OCI-LY1 (cell line): Measurements from ENCODE around the gene MTIF2.

Experiments used
- EZH2 ChIP-seq: fragments of 200-600 bp; sonication (generic), shearing (Covaris generic); IDR thresholded peaks from 2 replicates; pipeline ENCODE4 v1.8.0; 2017; ENCODE audit warnings: borderline replicate concordance, mixed run types, mild to moderate bottlenecking, antibody characterized with exemption, low read length, moderate library complexity, mixed read lengths
- TF ChIP-seq, protein P1 (sequence below): fragments of 200-600 bp; sonication (generic), shearing (Covaris generic); IDR thresholded peaks from 2 replicates; pipeline ENCODE4 v1.5.1; 2017; ENCODE audit warnings: mild to moderate bottlenecking, antibody characterized with exemption, low read length, moderate library complexity, mixed read lengths

DNA sequence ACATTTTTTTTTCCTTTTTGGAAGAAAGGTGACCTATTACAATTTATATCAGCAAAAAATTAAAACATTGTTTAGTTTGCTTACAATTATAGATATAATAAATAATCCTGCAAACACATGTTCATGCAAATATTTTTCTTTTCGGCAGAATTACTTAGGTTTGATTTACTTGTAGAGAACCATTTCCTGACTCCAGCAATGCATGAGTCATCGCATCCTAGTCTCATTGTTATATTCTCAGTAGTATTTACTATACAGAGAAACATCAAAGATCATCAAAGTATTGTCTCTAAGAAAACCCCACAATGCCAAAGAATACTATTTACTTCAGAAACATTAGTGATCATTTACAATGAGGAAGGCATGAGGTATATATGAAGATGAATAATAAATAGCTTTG lies 40.4 kb upstream of the MTIF2 start:
- TF ChIP-seq, protein P1, sequence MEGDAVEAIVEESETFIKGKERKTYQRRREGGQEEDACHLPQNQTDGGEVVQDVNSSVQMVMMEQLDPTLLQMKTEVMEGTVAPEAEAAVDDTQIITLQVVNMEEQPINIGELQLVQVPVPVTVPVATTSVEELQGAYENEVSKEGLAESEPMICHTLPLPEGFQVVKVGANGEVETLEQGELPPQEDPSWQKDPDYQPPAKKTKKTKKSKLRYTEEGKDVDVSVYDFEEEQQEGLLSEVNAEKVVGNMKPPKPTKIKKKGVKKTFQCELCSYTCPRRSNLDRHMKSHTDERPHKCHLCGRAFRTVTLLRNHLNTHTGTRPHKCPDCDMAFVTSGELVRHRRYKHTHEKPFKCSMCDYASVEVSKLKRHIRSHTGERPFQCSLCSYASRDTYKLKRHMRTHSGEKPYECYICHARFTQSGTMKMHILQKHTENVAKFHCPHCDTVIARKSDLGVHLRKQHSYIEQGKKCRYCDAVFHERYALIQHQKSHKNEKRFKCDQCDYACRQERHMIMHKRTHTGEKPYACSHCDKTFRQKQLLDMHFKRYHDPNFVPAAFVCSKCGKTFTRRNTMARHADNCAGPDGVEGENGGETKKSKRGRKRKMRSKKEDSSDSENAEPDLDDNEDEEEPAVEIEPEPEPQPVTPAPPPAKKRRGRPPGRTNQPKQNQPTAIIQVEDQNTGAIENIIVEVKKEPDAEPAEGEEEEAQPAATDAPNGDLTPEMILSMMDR, result no peak
- TF ChIP-seq EZH2, result no peak
